ENCODE measurements around the gene FHIT.

- TF ChIP-seq POLR2A (IDR thresholded peaks at IDR 0.05; ENCODE audit: low read length) (no peak), GATA1 (IDR thresholded peaks at IDR 0.05; ENCODE audit: low read depth, low read length) (no peak)
These were observed 357.3 kb downstream of the FHIT start for GRCh38 chr3:60893946-60894345.

Data from erythroblast (primary cell).